ENCODE results near the gene PHF19.

PHF19 gene

GRCh38 chr9:120891245-120891883, 14.4 kb upstream of the PHF19 start:
- DNase-seq: no peak

GRCh38 chr9:120890320-120891244, 13.6 kb upstream of the PHF19 start:
- no peak for DNase-seq

GRCh38 chr9:120889606-120890271, 12.8 kb upstream of the PHF19 start:
- no peak for DNase-seq

GRCh38 chr9:120888626-120889025, 11.6 kb upstream of the PHF19 start:
- no peak for DNase-seq

GRCh38 chr9:120886490-120886967, 9.5 kb upstream of the PHF19 start:
- no peak for DNase-seq

GRCh38 chr9:120885958-120886357, 9.0 kb upstream of the PHF19 start:
- no peak for DNase-seq

GRCh38 chr9:120885457-120885856, 8.5 kb upstream of the PHF19 start:
- DNase-seq: no peak

GRCh38 chr9:120883608-120883996, 6.6 kb upstream of the PHF19 start:
- no peak for DNase-seq

GRCh38 chr9:120882935-120883607, 6.1 kb upstream of the PHF19 start:
- no peak for DNase-seq

- no peak for DNase-seq
Observed at GRCh38 chr9:120879446-120879845, 2.5 kb upstream of the PHF19 start.

GRCh38 chr9:120878188-120879130, 1.5 kb upstream of the PHF19 start:
- peak in 1 of 2 experiments; percentile 55 for DNase-seq

- DNase-seq: peak; percentile 84 to 86
Observed at GRCh38 chr9:120877276-120878034, 467 bp upstream of the PHF19 start.

- DNase-seq: peak; percentile 90 to 94
Observed at GRCh38 chr9:120875954-120876841, 790 bp downstream of the PHF19 start.

- no peak for DNase-seq
Observed at GRCh38 chr9:120875643-120875953, 1.4 kb downstream of the PHF19 start.

- DNase-seq: no peak
Observed at GRCh38 chr9:120875195-120875565, 1.8 kb downstream of the PHF19 start.

GRCh38 chr9:120874226-120875194, 2.5 kb downstream of the PHF19 start:
- no peak for DNase-seq

- peak; percentile 46 to 63 for DNase-seq
Observed at GRCh38 chr9:120873512-120873911, 3.5 kb downstream of the PHF19 start.

- DNase-seq: no peak
Observed at GRCh38 chr9:120872791-120873502, 4.0 kb downstream of the PHF19 start.
